GM12878 (cell line): ENCODE data around the gene CDYL.
A peak's percentile ranks its signal among the peaks of the same experiment; 100 is the strongest.

Experiments used
- TBL1XR1 ChIP-seq: IDR thresholded peaks from 2 replicates; pipeline ENCODE4 v1.6.1; 2012; ENCODE audit warnings: low read depth, low read length, improper control_type of control experiment
- ZNF24 ChIP-seq: fragments of 450-650 bp; IDR thresholded peaks from 2 replicates; pipeline ENCODE4 v1.6.1; 2017; ENCODE audit warnings: antibody characterized with exemption, mild to moderate bottlenecking
- ZZZ3 ChIP-seq: IDR thresholded peaks from 2 replicates; pipeline ENCODE4 v1.6.1; 2011; ENCODE audit warnings: low read depth; ENCODE audit not compliant: control insufficient read depth, insufficient read length
- TF ChIP-seq, protein P1 (sequence below): IDR thresholded peaks from 2 replicates; pipeline ENCODE4 v1.6.1; 2011; ENCODE audit warnings: mild to moderate bottlenecking, low read depth, low read length, moderate library complexity; ENCODE audit not compliant: insufficient replicate concordance
- TF ChIP-seq, protein P2 (sequence below): fragments of 450-650 bp; IDR thresholded peaks from 2 replicates; pipeline ENCODE4 v1.6.1; 2016; ENCODE audit warnings: mild to moderate bottlenecking

- TF ChIP-seq, protein P1, sequence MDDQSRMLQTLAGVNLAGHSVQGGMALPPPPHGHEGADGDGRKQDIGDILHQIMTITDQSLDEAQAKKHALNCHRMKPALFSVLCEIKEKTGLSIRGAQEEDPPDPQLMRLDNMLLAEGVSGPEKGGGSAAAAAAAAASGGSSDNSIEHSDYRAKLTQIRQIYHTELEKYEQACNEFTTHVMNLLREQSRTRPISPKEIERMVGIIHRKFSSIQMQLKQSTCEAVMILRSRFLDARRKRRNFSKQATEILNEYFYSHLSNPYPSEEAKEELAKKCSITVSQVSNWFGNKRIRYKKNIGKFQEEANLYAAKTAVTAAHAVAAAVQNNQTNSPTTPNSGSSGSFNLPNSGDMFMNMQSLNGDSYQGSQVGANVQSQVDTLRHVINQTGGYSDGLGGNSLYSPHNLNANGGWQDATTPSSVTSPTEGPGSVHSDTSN: no peak
- TF ChIP-seq, protein P2, sequence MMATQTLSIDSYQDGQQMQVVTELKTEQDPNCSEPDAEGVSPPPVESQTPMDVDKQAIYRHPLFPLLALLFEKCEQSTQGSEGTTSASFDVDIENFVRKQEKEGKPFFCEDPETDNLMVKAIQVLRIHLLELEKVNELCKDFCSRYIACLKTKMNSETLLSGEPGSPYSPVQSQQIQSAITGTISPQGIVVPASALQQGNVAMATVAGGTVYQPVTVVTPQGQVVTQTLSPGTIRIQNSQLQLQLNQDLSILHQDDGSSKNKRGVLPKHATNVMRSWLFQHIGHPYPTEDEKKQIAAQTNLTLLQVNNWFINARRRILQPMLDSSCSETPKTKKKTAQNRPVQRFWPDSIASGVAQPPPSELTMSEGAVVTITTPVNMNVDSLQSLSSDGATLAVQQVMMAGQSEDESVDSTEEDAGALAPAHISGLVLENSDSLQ: 0 out of 2 replicates have a peak, but pooled peaks have one; percentile 7
- TF ChIP-seq ZZZ3: no peak
- no peak for TF ChIP-seq TBL1XR1
- no peak for TF ChIP-seq ZNF24
Observed at GRCh38 chr6:4778086-4778485, 1.9 kb downstream of the CDYL start.
